ENCODE data around the gene B3GNT7.
"Not testable (repeated sequence)": the region's sequence is repeated elsewhere in the genome, so short reads cannot be mapped to it uniquely, and the experiment has no call there.

GRCh38 chr2:231375994-231376615 lies 19.4 kb upstream of the B3GNT7 start:
- TF ChIP-seq CTCF (conservative IDR thresholded peaks at IDR 0.05; ENCODE audit: low read length); EZH2phosphoT487 (IDR thresholded peaks at IDR 0.05; ENCODE audit: borderline replicate concordance, low read depth, low read length): not testable (repeated sequence)
